ENCODE measurements around the gene OR2V2.

DNA sequence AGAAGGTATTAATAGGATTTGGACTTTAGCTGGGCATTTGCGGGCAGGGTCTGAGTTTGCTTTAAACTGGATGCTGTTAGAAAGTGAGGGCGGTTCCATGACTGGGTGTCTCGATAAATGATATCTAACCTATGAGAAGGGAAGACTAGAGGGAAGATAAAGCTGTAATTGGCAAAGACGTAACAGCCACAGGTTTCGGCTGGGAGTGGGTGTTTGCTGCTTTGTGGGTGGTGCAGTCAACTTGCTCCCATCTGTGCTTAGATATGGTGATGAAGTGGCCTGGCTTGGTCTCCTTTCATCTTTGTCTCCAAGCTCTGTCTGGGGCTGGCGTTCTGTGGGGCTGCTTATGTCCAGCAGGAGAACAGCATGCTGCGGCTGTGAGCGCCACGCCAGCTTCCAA, 39.7 kb upstream of the OR2V2 start:
- TF ChIP-seq, protein P1, sequence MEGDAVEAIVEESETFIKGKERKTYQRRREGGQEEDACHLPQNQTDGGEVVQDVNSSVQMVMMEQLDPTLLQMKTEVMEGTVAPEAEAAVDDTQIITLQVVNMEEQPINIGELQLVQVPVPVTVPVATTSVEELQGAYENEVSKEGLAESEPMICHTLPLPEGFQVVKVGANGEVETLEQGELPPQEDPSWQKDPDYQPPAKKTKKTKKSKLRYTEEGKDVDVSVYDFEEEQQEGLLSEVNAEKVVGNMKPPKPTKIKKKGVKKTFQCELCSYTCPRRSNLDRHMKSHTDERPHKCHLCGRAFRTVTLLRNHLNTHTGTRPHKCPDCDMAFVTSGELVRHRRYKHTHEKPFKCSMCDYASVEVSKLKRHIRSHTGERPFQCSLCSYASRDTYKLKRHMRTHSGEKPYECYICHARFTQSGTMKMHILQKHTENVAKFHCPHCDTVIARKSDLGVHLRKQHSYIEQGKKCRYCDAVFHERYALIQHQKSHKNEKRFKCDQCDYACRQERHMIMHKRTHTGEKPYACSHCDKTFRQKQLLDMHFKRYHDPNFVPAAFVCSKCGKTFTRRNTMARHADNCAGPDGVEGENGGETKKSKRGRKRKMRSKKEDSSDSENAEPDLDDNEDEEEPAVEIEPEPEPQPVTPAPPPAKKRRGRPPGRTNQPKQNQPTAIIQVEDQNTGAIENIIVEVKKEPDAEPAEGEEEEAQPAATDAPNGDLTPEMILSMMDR (IDR thresholded peaks at IDR 0.05), result no peak
- no peak for TF ChIP-seq POLR2A (IDR thresholded peaks at IDR 0.05)
